K562 (cell line): ENCODE results near the gene ATP5F1A. TPM values are rescaled to one million over a fixed set of nuclear protein-coding genes. Genes with fewer than 3 reads are reported as not detected.

Source experiments
- ATAC-seq: fragments of 200-7000 bp; cut with Tn5 transposase; 3 replicates; pipeline ENCODE4 v1.9.1; 2020; ENCODE audit warnings: moderate library complexity
- BruUV-seq: library from RNA; stranded (reverse); fragments of 400-500 nt; replicated peaks from 2 replicates; lab custom pipeline; 2021; lab: Mats Ljungman, UMichigan
- CTCF ChIA-PET: fragments of 300-600 bp; formaldehyde crosslinking; extraction: SDS; loops from one replicate; lab custom pipeline; 2021; ENCODE audit warnings: low intra/inter-chr PET ratio; lab: Yijun Ruan, JAX
- POLR2A ChIA-PET: fragments of 300-600, 350-650 bp; sonication (Branson Sonifier 250); formaldehyde crosslinking; extraction: SDS; loops from one replicate; lab custom pipeline; 2021; ENCODE audit warnings: antibody characterized with exemption, inconsistent platforms; lab: Yijun Ruan, JAX
- DNase-seq, 4 experiments: peaks; one replicate each; pipeline versions ENCODE4 v3.0.0 to v3.0.0-alpha.2; 2011 to 2018; ENCODE audit warnings: low spot score in 3 of 4, mixed read lengths in 3 of 4; ENCODE audit errors: extremely low read depth in 1 of 4
- FAIRE-seq: peaks from 2 replicates; lab custom pipeline; 2011; peaks lifted over from hg19 to GRCh38; lab: Jason Lieb, UNC
- H2AFZ ChIP-seq: 2 replicates; pipeline ENCODE4 v1.6.0; 2011; ENCODE audit warnings: low read depth, low read length, control low read depth, inconsistent platforms
- H3K27ac ChIP-seq: fragments of 200-600 bp; 3 replicates; pipeline ENCODE4 v1.8.0; 2011; ENCODE audit warnings: low read depth, mild to moderate bottlenecking, control low read depth, inconsistent platforms, low read length, moderate library complexity, mixed read lengths; ENCODE audit errors: extremely low read depth
- H3K27me3 ChIP-seq, 2 experiments: fragments of 300-600 bp in 1 of 2; 2 replicates in 1 of 2; 3 replicates in 1 of 2; pipeline versions ENCODE4 v1.6.0 to v1.8.0; 2011; ENCODE audit warnings: inconsistent platforms in 2 of 2, low read length in 2 of 2, mild to moderate bottlenecking in 1 of 2, mixed read lengths in 1 of 2, moderate library complexity in 1 of 2; ENCODE audit not compliant: control insufficient read depth in 2 of 2, insufficient read depth in 2 of 2
- H3K36me3 ChIP-seq: fragments of 300-600 bp; 3 replicates; pipeline ENCODE4 v1.8.0; 2011; ENCODE audit warnings: mild to moderate bottlenecking, low read length, inconsistent platforms; ENCODE audit not compliant: control insufficient read depth, insufficient read depth
- H3K4me1 ChIP-seq, 2 experiments: fragments of 200-600 bp in 1 of 2; replicated peaks in 1 of 2; 2 replicates in 1 of 2; 3 replicates in 1 of 2; pipeline versions ENCODE4 v1.5.1 to v1.8.0; 2011; ENCODE audit warnings: inconsistent platforms in 2 of 2, low read length in 2 of 2, mild to moderate bottlenecking in 1 of 2, mixed read lengths in 1 of 2, moderate library complexity in 1 of 2; ENCODE audit not compliant: control insufficient read depth in 2 of 2, insufficient read depth in 2 of 2
- H3K4me2 ChIP-seq: 2 replicates; pipeline ENCODE4 v1.6.1; 2011; ENCODE audit warnings: low read length, control low read depth, inconsistent platforms, mixed read lengths; ENCODE audit not compliant: insufficient read depth
- H3K4me3 ChIP-seq: fragments of 200-600 bp; sonication (generic), shearing (Covaris generic); 2 replicates; pipeline ENCODE4 v1.5.1; 2016; ENCODE audit warnings: control low read depth, inconsistent platforms
- H3K79me2 ChIP-seq: fragments of 200-600 bp; 3 replicates; pipeline ENCODE4 v1.8.0; 2011; ENCODE audit warnings: low read length, inconsistent platforms; ENCODE audit not compliant: control insufficient read depth, insufficient read depth
- H3K9ac ChIP-seq, 2 experiments: 2 replicates each; pipeline versions ENCODE4 v1.6.0 to v1.6.1; 2011; ENCODE audit warnings: low read depth in 2 of 2, low read length in 2 of 2, control low read depth in 1 of 2, inconsistent platforms in 1 of 2, mild to moderate bottlenecking in 1 of 2, mixed read lengths in 1 of 2; ENCODE audit not compliant: insufficient read depth in 1 of 2
- H3K9me1 ChIP-seq: one replicate; pipeline ENCODE4 v1.6.0; 2011; ENCODE audit warnings: inconsistent platforms, mild to moderate bottlenecking, low read length, moderate library complexity; ENCODE audit not compliant: control insufficient read depth, insufficient read depth
- H3K9me3 ChIP-seq: replicated peaks from 2 replicates; pipeline ENCODE4 v1.5.1; 2011; ENCODE audit warnings: low read depth, low read length, inconsistent platforms; ENCODE audit not compliant: control insufficient read depth, insufficient read depth
- H4K20me1 ChIP-seq: replicated peaks from 2 replicates; pipeline ENCODE4 v1.6.1; 2011; ENCODE audit warnings: low read length, inconsistent platforms, mixed read lengths; ENCODE audit not compliant: control insufficient read depth, insufficient read depth
- JUN ChIP-seq, 2 experiments: sonication (generic) in 1 of 2; formaldehyde crosslinking in 1 of 2; IDR thresholded peaks; 2 replicates each; pipeline versions ENCODE4 v1.6.1 to v1.8.0; 2012 to 2022; ENCODE audit warnings: borderline replicate concordance in 2 of 2, mild to moderate bottlenecking in 2 of 2, improper control_type of control experiment in 1 of 2, low read depth in 1 of 2, low read length in 1 of 2, missing genetic modification reagents in 1 of 2
- MYBL2 ChIP-seq, 2 experiments: fragments of 450-650 bp in 1 of 2; sonication (generic) in 1 of 2; formaldehyde crosslinking in 1 of 2; IDR thresholded peaks; 2 replicates each; pipeline versions ENCODE4 v1.6.1 to v1.8.1; 2017 to 2022; ENCODE audit warnings: borderline replicate concordance in 1 of 2, inconsistent platforms in 1 of 2, low read depth in 1 of 2, mild to moderate bottlenecking in 1 of 2, missing genetic modification reagents in 1 of 2, moderate library complexity in 1 of 2
- POLR2A ChIP-seq: fragments of 450-650 bp; conservative IDR thresholded peaks from 2 replicates; pipeline ENCODE4 v1.6.1; 2016
- RBM34 ChIP-seq: fragments of 200-400 bp; formaldehyde crosslinking; IDR thresholded peaks from 2 replicates; pipeline ENCODE4 v1.6.1; 2018; ENCODE audit warnings: low read length, borderline replicate concordance; ENCODE audit not compliant: insufficient read depth
- ZNF121 ChIP-seq: sonication (generic); formaldehyde crosslinking; conservative IDR thresholded peaks from 2 replicates; pipeline ENCODE4 v1.8.0; 2022; ENCODE audit warnings: missing genetic modification reagents
- in situ Hi-C: fragments of 300-500 bp; cut with MboI; formaldehyde crosslinking; loops from 4 replicates; pipeline ENCODE4 v1.15.0; 2018; ENCODE audit warnings: inconsistent platforms, mixed read lengths
- intact Hi-C: fragments of 100-400 bp; cut with micrococcal nuclease; formaldehyde crosslinking; loops from 2 replicates; pipeline ENCODE4 v1.14.2; 2022
- polyA plus RNA-seq, 8 experiments: library from polyadenylated mRNA; depleted of rRNA in 4 of 8; stranded (reverse) in 5 of 8; unstranded in 3 of 8; fragments of >200 nt; fragmentation: Nextera tagmentation in 2 of 8; fragmentation: Illumina TruSeq in 1 of 8; extraction: Ambion mirVana in 2 of 8; extraction: Trizol in 1 of 8; gene quantifications; 2 replicates each; pipeline versions ENCODE4 v1.2.1 to v1.2.3, GENCODE V29; 2011 to 2014; ENCODE audit warnings: inconsistent platforms in 1 of 8, missing spikeins in 1 of 8
- total RNA-seq, 7 experiments: library from RNA; depleted of rRNA in 6 of 7; stranded (reverse); fragments of >200 nt in 6 of 7; fragmentation: Illumina TruSeq in 2 of 7; extraction: Trizol in 2 of 7; gene quantifications; 2 replicates each; pipeline versions ENCODE4 v1.2.1 to v1.2.3, GENCODE V29; 2011 to 2021; ENCODE audit warnings: low replicate concordance in 1 of 7
- TF ChIP-seq, protein P1 (sequence below): fragments of 250-450 bp; sonication (Bioruptor Pico); IDR thresholded peaks from 2 replicates; pipeline ENCODE4 v1.8.0; 2022; ENCODE audit warnings: inconsistent platforms

ATP5F1A gene
- total and polyA plus RNA-seq, 9 of the 15 experiments (the other 6 are each of a cell fraction or from before 2014, with no cell fraction given) = 377 to 762 (median 490) TPM

DNA sequence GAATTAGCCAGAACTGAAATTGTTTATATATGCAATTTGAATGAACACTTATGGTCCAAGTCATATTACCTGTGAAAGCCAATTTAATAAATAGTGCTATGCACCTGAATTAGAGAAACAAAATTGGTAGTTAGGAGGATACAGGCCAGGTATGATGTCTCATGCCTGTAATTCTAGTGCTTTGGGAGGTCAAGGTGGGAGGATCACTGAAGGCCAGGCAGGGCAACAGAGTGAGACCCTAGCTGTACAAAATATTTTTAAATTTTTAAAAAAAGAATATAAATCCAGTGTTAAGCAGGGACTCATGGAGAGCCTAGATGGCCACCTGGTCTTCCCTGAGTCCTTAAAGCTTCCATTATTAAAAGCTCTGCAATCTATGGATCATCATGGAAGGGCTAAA is 18.8 kb downstream of the ATP5F1A start:
- H4K20me1 ChIP-seq = no peaks in the 10 kb centered on the region
- CTCF ChIA-PET = no interaction called here
- no peaks in the 10 kb centered on the region; a peak in 1 of 5 replicates for H3K4me1 ChIP-seq
- no peaks in the 10 kb centered on the region for H3K9me3 ChIP-seq
- no peak overlapping the region for H3K4me2 ChIP-seq
- in situ Hi-C loops (loop anchor here (10.0 kb wide), 1 partner anchor 405 kb away; no protein-coding TSS in a partner anchor), intact Hi-C loops (no loop called here)
- H2AFZ ChIP-seq = no peak overlapping the region
- no TSS peak for BruUV-seq
- H3K27ac ChIP-seq = no peak overlapping the region
- no peak overlapping the region for H3K9ac ChIP-seq
- FAIRE-seq = no peak
- H3K4me3 ChIP-seq = no peak overlapping the region
- ATAC-seq = no peak
- H3K27me3 ChIP-seq = no peaks in the 10 kb centered on the region
- peaks cover 46% of the 10 kb centered on the region for H3K36me3 ChIP-seq
- POLR2A ChIA-PET = interaction anchor here (0.6 kb wide), 1 partner anchor 1889 kb away, joined by 3 read pairs; no protein-coding TSS in a partner anchor
- DNase-seq = no peak
- no peaks in the 10 kb centered on the region for H3K9me1 ChIP-seq
- no peaks in the 10 kb centered on the region for H3K79me2 ChIP-seq
- TF ChIP-seq ZNF121 (CRISPR knock-in tag) (peak; percentile 56; the same call in 1 of the 2 replicates), RBM34 (no peak), POLR2A (no peak), MYBL2 (IDR thresholded peaks at IDR 0.05; ENCODE audit: low read depth) (no peak), MYBL2 (CRISPR knock-in tag; IDR thresholded peaks at IDR 0.05; ENCODE audit: borderline replicate concordance) (no peak), JUN (IDR thresholded peaks at IDR 0.05; ENCODE audit: borderline replicate concordance, low read depth, low read length) (no peak), JUN (CRISPR knock-in tag; IDR thresholded peaks at IDR 0.05; ENCODE audit: borderline replicate concordance) (no peak)
- TF ChIP-seq, protein P1, sequence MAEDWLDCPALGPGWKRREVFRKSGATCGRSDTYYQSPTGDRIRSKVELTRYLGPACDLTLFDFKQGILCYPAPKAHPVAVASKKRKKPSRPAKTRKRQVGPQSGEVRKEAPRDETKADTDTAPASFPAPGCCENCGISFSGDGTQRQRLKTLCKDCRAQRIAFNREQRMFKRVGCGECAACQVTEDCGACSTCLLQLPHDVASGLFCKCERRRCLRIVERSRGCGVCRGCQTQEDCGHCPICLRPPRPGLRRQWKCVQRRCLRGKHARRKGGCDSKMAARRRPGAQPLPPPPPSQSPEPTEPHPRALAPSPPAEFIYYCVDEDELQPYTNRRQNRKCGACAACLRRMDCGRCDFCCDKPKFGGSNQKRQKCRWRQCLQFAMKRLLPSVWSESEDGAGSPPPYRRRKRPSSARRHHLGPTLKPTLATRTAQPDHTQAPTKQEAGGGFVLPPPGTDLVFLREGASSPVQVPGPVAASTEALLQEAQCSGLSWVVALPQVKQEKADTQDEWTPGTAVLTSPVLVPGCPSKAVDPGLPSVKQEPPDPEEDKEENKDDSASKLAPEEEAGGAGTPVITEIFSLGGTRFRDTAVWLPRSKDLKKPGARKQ (CRISPR knock-in tag) = no peak
